Lung (tissue), 12 donors: Measurements from ENCODE around the gene GDNF. TPM values are rescaled to one million over a fixed set of nuclear protein-coding genes. Genes with fewer than 3 reads are reported as not detected.

Experiments used
- ATAC-seq: fragments of 200-7000 bp; cut with Tn5 transposase; one replicate; pipeline ENCODE4 v1.9.1; 2020; ENCODE audit warnings: moderate number of reproducible peaks; ENCODE audit not compliant: insufficient read depth, low FRiP score
- DNase-seq, 3 donors: peaks; one replicate each; pipeline ENCODE4 v3.0.0-alpha.2; 2013 to 2017
- H3K27ac ChIP-seq, 2 donors: one replicate each; pipeline ENCODE4 v1.5.1; 2013; ENCODE audit warnings: mild to moderate bottlenecking in 2 of 2, moderate library complexity in 2 of 2, control low read depth in 1 of 2, inconsistent platforms in 1 of 2, low read depth in 1 of 2, low read length in 1 of 2
- H3K27me3 ChIP-seq, 3 donors: one replicate each; pipeline ENCODE4 v1.5.1; 2013; ENCODE audit warnings: low read length in 2 of 3; ENCODE audit not compliant: control insufficient read depth in 3 of 3, insufficient read depth in 3 of 3
- H3K36me3 ChIP-seq, 4 donors: one replicate each; pipeline ENCODE4 v1.5.1; 2013; ENCODE audit warnings: low read length in 4 of 4, mild to moderate bottlenecking in 1 of 4, moderate library complexity in 1 of 4; ENCODE audit not compliant: control insufficient read depth in 4 of 4, insufficient read depth in 4 of 4
- H3K4me1 ChIP-seq, 5 donors: one replicate each; pipeline ENCODE4 v1.5.1; 2013; ENCODE audit warnings: low read length in 5 of 5, mild to moderate bottlenecking in 2 of 5, moderate library complexity in 1 of 5; ENCODE audit not compliant: control insufficient read depth in 5 of 5, insufficient read depth in 5 of 5
- H3K4me3 ChIP-seq: one replicate; pipeline ENCODE4 v1.5.1; 2013; ENCODE audit warnings: mild to moderate bottlenecking, control low read depth, moderate library complexity
- H3K9ac ChIP-seq, 2 donors: one replicate each; pipeline ENCODE4 v1.5.1; 2013; ENCODE audit warnings: low read length in 2 of 2, control low read depth in 1 of 2; ENCODE audit not compliant: insufficient read depth in 1 of 2
- H3K9me3 ChIP-seq, 4 donors: one replicate each; pipeline ENCODE4 v1.5.1; 2013; ENCODE audit warnings: low read length in 3 of 4, mild to moderate bottlenecking in 1 of 4, moderate library complexity in 1 of 4; ENCODE audit not compliant: control insufficient read depth in 4 of 4, insufficient read depth in 3 of 4
- CTCF ChIP-seq: IDR thresholded peaks from 2 replicates; pipeline ENCODE4 v1.5.1; 2012; ENCODE audit warnings: mild to moderate bottlenecking; ENCODE audit errors: control extremely low read depth, extremely low read depth
- WGBS, 2 donors: extraction: QIAGEN DNeasy Blood & Tissue Kit; methylation state at CpG; one replicate each; pipeline ENCODE4 v1.1.7; 2013; 5-methylcytosine and 5-hydroxymethylcytosine counted together
- polyA plus RNA-seq, 2 donors: library from polyadenylated mRNA; stranded (reverse); fragments of 200-250 nt; gene quantifications; one replicate each; pipeline ENCODE4 v1.2.1, GENCODE V29; 2013
- total RNA-seq, 2 donors: library from RNA; depleted of rRNA in 1 of 2; stranded (reverse); fragments of >200 nt in 1 of 2; gene quantifications; one replicate each; pipeline ENCODE4 v1.2.1, GENCODE V29; 2014 to 2021
- donor health status: control.
- donor health status: control.
- donor health status: Bipolar disorder and iron deficiency.
- donor health status: healthy.
- donor health status: DM: yes; HTN: yes; CAD: no.

Gene GDNF
- total and polyA plus RNA-seq, 4 donors, result 0.05 TPM; not detected in 3

DNA sequence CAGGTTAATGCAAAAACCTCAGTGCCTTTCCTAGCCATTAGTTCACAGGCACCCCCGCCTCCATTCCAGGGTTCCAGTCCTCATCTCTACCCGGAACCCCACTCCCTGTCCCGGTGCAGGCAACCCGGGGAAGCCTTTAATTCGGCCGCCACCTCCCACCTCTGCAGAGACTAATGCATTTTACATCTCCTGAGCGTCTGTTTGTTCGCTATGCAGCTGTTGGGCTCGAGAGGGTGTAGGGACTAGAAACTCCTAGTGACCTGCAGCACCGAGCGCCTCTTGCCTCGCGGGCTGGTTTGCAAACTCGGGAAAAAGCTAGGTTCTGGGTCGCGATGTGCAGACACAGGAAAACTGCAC lies 3.6 kb downstream of the GDNF start:
- no peak overlapping the region for H3K4me3 ChIP-seq
- peaks cover 0 to 89% (median 86%) of the 10 kb centered on the region in 3 donors for H3K27me3 ChIP-seq
- no peaks in the 10 kb centered on the region for H3K36me3 ChIP-seq
- WGBS, 2 donors, result 6 to 8% methylated on average over 16 of the region's 16 CpGs
- H3K27ac ChIP-seq, result no peak overlapping the region
- H3K4me1 ChIP-seq, result peaks cover 2 to 40% (median 12%) of the 10 kb centered on the region in 5 donors
- ATAC-seq, result no peak
- no peak for TF ChIP-seq CTCF
- H3K9ac ChIP-seq, result no peak overlapping the region
- peaks cover 0 to 4% (median 0%) of the 10 kb centered on the region in 4 donors for H3K9me3 ChIP-seq
- DNase-seq, result no peak

DNA sequence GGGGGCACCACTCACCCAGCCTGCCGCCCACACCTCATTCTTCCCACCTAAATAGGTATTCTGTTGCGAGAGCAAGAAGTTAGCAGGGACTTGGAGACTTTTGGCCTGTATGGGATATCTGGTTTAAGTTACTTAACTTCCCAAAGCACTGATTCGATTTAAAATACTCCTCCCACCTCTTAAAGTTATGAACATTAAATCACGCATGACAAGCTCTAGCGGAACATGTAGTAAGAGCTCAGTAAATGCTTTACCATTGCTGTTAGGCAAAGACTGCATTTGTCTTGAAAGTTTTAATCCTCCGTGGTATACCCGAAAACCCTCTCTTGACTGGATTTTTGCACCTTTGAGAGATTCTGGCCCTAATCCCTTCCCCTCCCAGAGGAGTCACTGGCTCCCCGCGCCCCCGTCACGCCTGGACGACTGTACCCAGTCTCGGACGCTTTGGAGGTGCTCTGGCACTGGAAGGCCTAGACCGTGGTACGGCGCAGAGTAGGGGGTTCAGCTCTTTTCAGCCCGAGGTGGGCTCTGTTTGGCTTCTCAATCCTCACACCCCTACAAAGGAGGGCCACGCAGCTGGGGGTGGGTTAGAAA lies 4.4 kb downstream of the GDNF start:
- Histone ChIP-seq H3K36me3 (no peaks in the 10 kb centered on the region), H3K4me3 (no peak overlapping the region), H3K4me1 (peaks cover 2 to 34% (median 7%) of the 10 kb centered on the region in 5 donors), H3K27me3 (peaks cover under 1 to 85% (median 84%) of the 10 kb centered on the region in 3 donors), H3K9ac (no peak overlapping the region), H3K27ac (no peak overlapping the region), H3K9me3 (peaks cover 0 to 4% (median 0%) of the 10 kb centered on the region in 4 donors)
- no peak for ATAC-seq
- no peak for TF ChIP-seq CTCF
- DNase-seq, result peak in 1 of 3 donors; percentile 12
- 27 to 29% methylated on average over 19 of the region's 19 CpGs for WGBS, 2 donors

DNA sequence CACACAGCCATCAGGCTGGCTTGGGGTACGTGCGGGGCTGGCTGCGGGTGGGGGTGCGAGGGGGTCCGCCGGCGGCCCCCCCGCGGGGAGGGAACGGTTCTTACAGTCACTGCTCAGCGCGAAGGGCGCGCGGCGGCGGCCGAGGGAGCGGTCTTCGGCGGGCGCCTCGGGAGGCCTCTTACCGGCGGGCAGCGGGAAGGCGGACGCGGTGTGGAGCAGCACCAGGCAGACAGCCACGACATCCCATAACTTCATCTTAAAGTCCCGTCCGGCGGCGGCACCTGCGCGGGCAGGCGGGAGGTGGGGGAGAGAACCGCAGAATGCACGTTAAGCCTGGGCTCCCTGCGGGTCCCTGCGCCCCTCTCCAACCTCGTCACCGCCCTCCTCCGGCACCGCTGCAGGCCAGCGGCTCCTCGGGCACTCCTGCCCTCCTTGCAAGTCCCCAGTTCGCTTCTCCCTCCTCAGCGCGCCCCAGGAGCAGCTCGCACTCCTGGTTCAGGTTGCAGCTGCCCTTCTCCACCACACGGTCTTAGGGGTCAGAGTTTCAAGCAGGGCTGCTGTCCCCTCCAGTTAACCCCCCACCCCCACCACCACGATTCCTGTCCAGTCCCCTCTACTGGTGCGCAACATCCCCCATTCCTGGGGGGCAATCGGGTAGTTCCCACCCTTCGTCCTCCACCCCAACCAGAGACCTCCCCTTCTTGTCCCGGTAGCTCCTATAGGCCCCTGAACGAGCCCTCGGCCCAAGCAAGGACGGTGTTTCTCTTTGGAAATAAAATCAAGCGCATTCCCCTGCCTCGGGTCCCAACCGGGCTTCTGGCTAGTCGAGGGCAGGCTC lies 5.1 kb downstream of the GDNF start:
- H3K9me3 ChIP-seq, result peaks cover 0 to 4% (median 0%) of the 10 kb centered on the region in 4 donors
- no peak for TF ChIP-seq CTCF
- H3K36me3 ChIP-seq, result no peaks in the 10 kb centered on the region
- peaks cover 6 to 85% (median 82%) of the 10 kb centered on the region in 3 donors for H3K27me3 ChIP-seq
- H3K27ac ChIP-seq, result no peak overlapping the region
- no peak overlapping the region for H3K9ac ChIP-seq
- H3K4me1 ChIP-seq, result peaks cover 2 to 30% (median 3%) of the 10 kb centered on the region in 5 donors
- 4 to 6% methylated on average over 39 to 64 of the region's 64 CpGs for WGBS, 2 donors
- peak in 2 of 3 donors; percentile 32 to 36 for DNase-seq
- ATAC-seq, result no peak
- H3K4me3 ChIP-seq, result no peak overlapping the region
